Ectodermal cell (in vitro differentiated cells): ENCODE results near the gene SSR4.

ENCODE experiments used
- H3K27ac ChIP-seq: 2 replicates; pipeline ENCODE4 v1.7.0; 2013; ENCODE audit warnings: mild to moderate bottlenecking, low read depth, low read length; ENCODE audit not compliant: insufficient read depth, poor library complexity, severe bottlenecking
- H3K27me3 ChIP-seq: 2 replicates; pipeline ENCODE4 v1.7.0; 2013; ENCODE audit warnings: mild to moderate bottlenecking, low read length; ENCODE audit not compliant: insufficient read depth, control insufficient read depth, poor library complexity, severe bottlenecking
- H3K36me3 ChIP-seq: one replicate; pipeline ENCODE4 v1.7.0; 2013; ENCODE audit warnings: low read length; ENCODE audit not compliant: control insufficient read depth, insufficient read depth
- H3K4me1 ChIP-seq: one replicate; pipeline ENCODE4 v1.7.0; 2013; ENCODE audit warnings: low read length; ENCODE audit not compliant: control insufficient read depth, insufficient read depth
- H3K4me3 ChIP-seq: 2 replicates; pipeline ENCODE4 v1.7.0; 2013; ENCODE audit warnings: low read depth, low read length, control low read depth; ENCODE audit not compliant: insufficient read depth
- H3K9me3 ChIP-seq: 2 replicates; pipeline ENCODE4 v1.7.0; 2013; ENCODE audit warnings: mild to moderate bottlenecking, low read length, moderate library complexity; ENCODE audit not compliant: control insufficient read depth
- WGBS, 2 experiments: methylation state at CpG; one replicate each; pipeline ENCODE4 v1.1.7; 2013; ENCODE audit warnings: missing lambda C conversion rate in 2 of 2; 5-methylcytosine and 5-hydroxymethylcytosine counted together

Gene SSR4

GRCh38 chrX:153797415-153798015 lies 3.0 kb downstream of the SSR4 start:
- H3K4me1 ChIP-seq: peaks cover 5% of the 10 kb centered on the region
- WGBS, 2 experiments: 94 to 97% methylated on average over 15 of the region's 15 CpGs

GRCh38 chrX:153799326-153799725 lies 4.9 kb downstream of the SSR4 start:
- Histone ChIP-seq H3K27me3 (no peaks in the 10 kb centered on the region), H3K36me3 (peaks cover 4% of the 10 kb centered on the region), H3K4me1 (no peaks in the 10 kb centered on the region), H3K27ac (no peak overlapping the region), H3K9me3 (no peaks in the 10 kb centered on the region), H3K4me3 (no peak overlapping the region)
- WGBS, 2 experiments: 98% methylated on average over 5 of the region's 5 CpGs

More at GRCh38 chrX:153797415-153798015, 3.0 kb downstream of the SSR4 start:
- no peaks in the 10 kb centered on the region for H3K9me3 ChIP-seq
- peaks cover 4% of the 10 kb centered on the region for H3K36me3 ChIP-seq
- H3K27me3 ChIP-seq: no peaks in the 10 kb centered on the region
- H3K4me3 ChIP-seq: no peak overlapping the region
- no peak overlapping the region for H3K27ac ChIP-seq

- peaks cover 4% of the 10 kb centered on the region for H3K36me3 ChIP-seq
- no peak overlapping the region for H3K4me3 ChIP-seq
- H3K27me3 ChIP-seq: no peaks in the 10 kb centered on the region
- 92 to 93% methylated on average over 16 of the region's 16 CpGs for WGBS, 2 experiments
- H3K4me1 ChIP-seq: no peaks in the 10 kb centered on the region
- no peaks in the 10 kb centered on the region for H3K9me3 ChIP-seq
- H3K27ac ChIP-seq: no peak overlapping the region
Measured at GRCh38 chrX:153800177-153800722, 5.8 kb downstream of the SSR4 start.

GRCh38 chrX:153800746-153801145 lies 6.3 kb downstream of the SSR4 start:
- no peak overlapping the region for H3K27ac ChIP-seq
- WGBS, 2 experiments: 94 to 95% methylated on average over 7 of the region's 7 CpGs
- H3K4me1 ChIP-seq: no peaks in the 10 kb centered on the region
- H3K27me3 ChIP-seq: no peaks in the 10 kb centered on the region
- no peak overlapping the region for H3K4me3 ChIP-seq
- H3K36me3 ChIP-seq: peaks cover 4% of the 10 kb centered on the region
- no peaks in the 10 kb centered on the region for H3K9me3 ChIP-seq

- H3K4me3 ChIP-seq: no peak overlapping the region
- H3K27ac ChIP-seq: no peak overlapping the region
- no peaks in the 10 kb centered on the region for H3K9me3 ChIP-seq
- H3K27me3 ChIP-seq: no peaks in the 10 kb centered on the region
- H3K36me3 ChIP-seq: peaks cover 4% of the 10 kb centered on the region
- no peaks in the 10 kb centered on the region for H3K4me1 ChIP-seq
- 92 to 96% methylated on average over 8 of the region's 8 CpGs for whole genome bisulfite sequencing, 2 experiments
Measured at GRCh38 chrX:153801669-153802068, 7.2 kb downstream of the SSR4 start.

GRCh38 chrX:153802513-153803045 lies 8.1 kb downstream of the SSR4 start:
- H3K36me3 ChIP-seq: no peaks in the 10 kb centered on the region
- no peak overlapping the region for H3K27ac ChIP-seq
- no peaks in the 10 kb centered on the region for H3K27me3 ChIP-seq
- no peaks in the 10 kb centered on the region for H3K9me3 ChIP-seq
- 94 to 96% methylated on average over 14 of the region's 14 CpGs for WGBS, 2 experiments
- no peak overlapping the region for H3K4me3 ChIP-seq
- H3K4me1 ChIP-seq: no peaks in the 10 kb centered on the region

GRCh38 chrX:153803211-153804099 lies 9.0 kb downstream of the SSR4 start:
- no peaks in the 10 kb centered on the region for H3K9me3 ChIP-seq
- no peaks in the 10 kb centered on the region for H3K4me1 ChIP-seq
- H3K27me3 ChIP-seq: no peaks in the 10 kb centered on the region
- no peak overlapping the region for H3K27ac ChIP-seq
- no peaks in the 10 kb centered on the region for H3K36me3 ChIP-seq
- WGBS, 2 experiments: 96% methylated on average over 79 to 86 of the region's 87 CpGs
- H3K4me3 ChIP-seq: no peak overlapping the region

GRCh38 chrX:153804100-153804595 lies 9.7 kb downstream of the SSR4 start:
- WGBS, 2 experiments: 95 to 96% methylated on average over 34 of the region's 34 CpGs

GRCh38 chrX:153804621-153805020 lies 10.2 kb downstream of the SSR4 start:
- Histone ChIP-seq H3K4me3 (no peak overlapping the region), H3K36me3 (no peaks in the 10 kb centered on the region), H3K27ac (no peak overlapping the region), H3K4me1 (no peaks in the 10 kb centered on the region), H3K27me3 (no peaks in the 10 kb centered on the region), H3K9me3 (no peaks in the 10 kb centered on the region)
- 94 to 95% methylated on average over 25 of the region's 25 CpGs for WGBS, 2 experiments

More at GRCh38 chrX:153804100-153804595, 9.7 kb downstream of the SSR4 start:
- Histone ChIP-seq H3K27ac (no peak overlapping the region), H3K9me3 (no peaks in the 10 kb centered on the region), H3K36me3 (no peaks in the 10 kb centered on the region), H3K4me3 (no peak overlapping the region), H3K4me1 (no peaks in the 10 kb centered on the region), H3K27me3 (no peaks in the 10 kb centered on the region)

- Histone ChIP-seq H3K27ac (no peak overlapping the region), H3K4me3 (no peak overlapping the region), H3K27me3 (no peaks in the 10 kb centered on the region), H3K9me3 (no peaks in the 10 kb centered on the region), H3K36me3 (no peaks in the 10 kb centered on the region), H3K4me1 (no peaks in the 10 kb centered on the region)
- WGBS, 2 experiments: 92 to 95% methylated on average over 13 of the region's 13 CpGs
Measured at GRCh38 chrX:153805436-153805835, 11.0 kb downstream of the SSR4 start.
